HK-2 (cell line): Measurements from ENCODE around the gene FBXL3.
"Not testable (repeated sequence)": the region's sequence is repeated elsewhere in the genome, so short reads cannot be mapped to it uniquely, and the experiment has no call there.

Experiments
- DNase-seq: peaks from one replicate; pipeline ENCODE4 v3.0.0-alpha.2; 2018; ENCODE audit not compliant: unreplicated experiment

The FBXL3 gene

DNA sequence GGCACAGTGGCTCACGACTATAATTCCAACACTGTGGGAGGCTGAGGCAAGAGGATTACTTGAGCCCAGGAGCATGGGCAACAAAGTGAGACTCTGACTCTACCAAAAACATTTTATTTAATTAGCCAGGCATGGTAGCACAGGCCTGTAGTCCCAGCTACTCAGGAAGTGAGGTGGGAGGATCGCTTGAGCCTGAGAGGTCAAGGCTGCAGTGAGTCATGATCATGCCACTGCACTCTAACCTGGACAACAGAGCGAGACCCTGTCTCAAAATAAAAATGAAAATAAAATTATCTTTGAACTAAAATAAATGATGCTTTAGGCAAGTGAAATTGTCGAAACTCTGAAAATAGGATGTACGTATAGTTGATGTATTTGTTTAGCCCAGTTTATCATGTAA is 43.3 kb downstream of the FBXL3 start:
- no peak for DNase-seq

DNA sequence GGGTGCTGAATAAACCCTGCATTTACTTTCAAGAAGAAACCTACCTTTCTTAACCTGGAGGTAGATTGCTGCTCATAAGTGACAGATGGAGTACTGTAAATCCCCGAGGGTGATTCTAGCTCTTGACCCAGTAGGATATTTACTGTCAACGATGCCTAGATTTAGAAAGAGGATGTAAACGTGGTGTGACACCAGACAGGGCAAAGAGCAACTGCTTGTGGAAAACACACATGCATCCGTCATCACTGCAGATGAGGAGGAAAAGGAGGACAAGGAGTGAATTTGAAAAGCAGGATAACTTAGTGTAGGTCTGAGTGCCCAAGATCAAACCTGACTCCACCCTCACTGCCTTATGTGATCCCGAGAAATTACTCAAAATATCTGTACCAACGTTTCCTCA is 44.9 kb downstream of the FBXL3 start:
- no peak for DNase-seq

DNA sequence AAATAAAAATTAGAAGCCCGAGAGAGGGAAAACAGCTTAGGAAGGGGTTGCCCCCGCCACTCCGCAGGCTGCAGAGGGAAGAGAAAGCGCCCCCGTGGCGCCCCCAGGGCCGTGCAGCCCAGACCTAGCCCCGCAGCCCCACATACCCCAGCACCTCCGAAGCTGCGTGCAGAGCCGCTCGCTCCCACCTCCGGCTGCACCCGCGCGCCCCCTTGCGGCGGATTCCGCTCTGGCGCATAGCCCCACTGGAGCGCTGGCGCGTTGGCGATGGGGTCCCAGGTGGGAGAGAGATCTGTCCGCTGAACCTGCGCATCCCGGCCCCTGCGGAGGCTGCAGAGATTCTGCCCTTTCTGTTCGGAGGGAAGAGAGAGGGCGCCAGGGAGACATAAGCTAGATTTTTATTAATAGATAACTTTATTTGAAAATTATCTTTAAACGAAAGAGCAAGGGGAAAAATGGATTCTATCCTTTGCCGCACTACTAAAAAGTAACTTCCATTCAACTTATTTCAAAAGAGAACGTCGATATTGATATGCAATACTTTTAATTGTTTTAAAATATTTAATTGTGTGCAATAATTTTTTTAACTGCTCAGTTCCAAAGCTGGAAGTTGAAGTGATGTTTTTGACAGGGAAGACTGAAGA is 46.8 kb downstream of the FBXL3 start:
- peak; percentile 75 for DNase-seq

DNA sequence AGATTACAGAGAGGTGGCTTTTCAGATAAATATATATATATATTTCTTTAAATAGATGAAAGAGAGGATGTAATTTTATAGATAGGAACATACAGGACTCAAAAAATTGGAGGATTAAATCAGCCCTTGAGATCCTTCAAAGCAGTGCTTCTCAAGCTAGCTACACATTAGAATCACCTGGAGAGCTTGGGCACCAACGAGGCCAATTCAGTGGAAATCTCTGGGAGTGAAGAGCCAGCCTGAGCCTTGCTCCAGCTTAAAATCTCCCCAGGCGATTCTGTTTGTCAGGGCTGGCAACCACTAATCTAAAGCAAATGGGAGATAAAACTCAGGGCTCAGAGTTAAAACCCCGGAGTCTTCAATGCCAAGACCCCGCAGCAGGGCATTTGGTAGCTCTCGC is 50.0 kb downstream of the FBXL3 start:
- no peak for DNase-seq

DNA sequence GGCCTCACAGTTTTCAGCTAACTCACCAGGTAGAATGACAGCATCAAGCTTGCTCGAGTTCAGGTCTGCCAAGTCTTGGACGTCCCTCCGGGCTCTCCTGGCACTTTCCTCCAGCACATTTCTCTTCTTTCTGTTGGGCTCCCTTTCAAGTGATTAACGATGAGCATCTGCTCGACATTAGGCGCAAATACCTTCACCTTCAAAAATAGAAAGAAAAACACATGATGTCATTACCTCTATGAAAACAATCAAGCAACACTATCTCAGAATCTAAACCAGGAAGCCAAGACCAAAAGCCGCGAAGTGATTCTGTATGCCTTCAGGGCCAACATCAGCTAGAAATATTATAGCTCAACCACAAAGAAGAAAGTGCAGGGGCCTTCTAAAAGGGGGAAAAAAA is 50.5 kb downstream of the FBXL3 start:
- DNase-seq: no peak

DNA sequence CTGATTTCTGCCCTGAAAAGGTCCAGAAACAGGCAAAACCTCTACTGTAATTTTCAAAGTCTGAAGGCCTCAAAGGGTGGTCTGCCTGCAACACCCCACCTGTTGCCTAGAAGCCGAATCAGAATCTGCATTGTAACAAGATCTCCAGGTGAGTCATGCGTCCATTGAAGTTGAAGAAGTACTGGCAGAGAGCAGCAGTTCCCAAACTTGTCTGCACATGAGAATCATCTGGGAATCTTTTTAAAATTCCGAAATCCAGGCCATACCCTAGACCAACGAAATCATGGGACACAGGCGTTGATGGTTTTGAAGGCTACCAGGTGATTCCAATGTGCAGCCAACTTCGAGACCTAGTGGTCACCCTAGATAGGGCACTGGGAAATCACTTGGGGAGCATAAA is 51.1 kb downstream of the FBXL3 start:
- DNase-seq: no peak

DNA sequence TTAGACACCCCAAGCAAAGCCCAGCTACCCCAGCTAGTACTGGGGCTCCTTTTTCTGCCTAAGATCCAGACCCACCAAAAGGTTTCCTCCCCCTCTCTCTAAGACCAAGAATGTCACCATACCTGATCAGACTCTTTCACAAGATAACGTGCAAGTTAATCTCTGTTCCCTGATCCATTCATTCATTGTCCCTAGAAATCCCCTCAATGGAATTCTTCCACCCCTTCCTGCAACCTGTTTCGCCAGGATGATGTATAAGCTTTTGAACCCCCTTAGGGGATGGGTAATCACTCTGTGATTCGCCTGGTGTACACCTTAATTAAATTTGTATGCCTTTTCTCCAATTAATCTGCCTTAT is 52.4 kb downstream of the FBXL3 start:
- DNase-seq: no peak

DNA sequence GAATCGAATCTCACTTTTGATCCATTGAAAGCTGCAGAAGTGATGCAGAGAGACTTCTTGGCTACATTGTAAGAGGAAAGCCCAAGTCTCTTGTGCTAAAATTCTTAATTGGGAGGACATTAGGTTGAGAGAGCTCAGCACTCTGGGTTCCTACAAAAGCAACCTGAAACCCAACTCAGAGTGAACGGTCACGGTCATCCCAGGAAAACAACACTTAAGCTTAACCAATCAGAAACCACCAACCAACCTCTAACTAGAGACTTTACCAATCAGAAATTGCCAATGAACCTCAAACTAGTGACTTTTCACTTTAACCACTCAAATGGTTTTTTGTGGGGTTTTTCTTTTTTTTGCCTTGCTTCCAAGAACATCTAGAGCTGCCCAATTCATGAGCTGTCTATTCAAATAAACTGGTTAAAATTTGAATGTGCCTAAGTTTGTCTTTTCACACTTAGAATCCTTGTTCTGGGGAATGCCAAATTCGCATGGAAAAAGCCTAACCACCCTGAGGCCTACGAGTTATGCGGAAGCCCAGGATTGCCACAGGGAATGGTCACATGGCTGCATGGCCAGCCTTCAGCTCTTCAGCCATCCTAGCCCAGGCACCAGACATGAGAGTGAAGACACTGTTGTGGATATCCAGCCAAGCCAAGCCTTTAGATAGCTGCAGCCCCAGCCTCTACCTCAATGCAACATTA is 52.9 kb downstream of the FBXL3 start:
- no peak for DNase-seq

DNA sequence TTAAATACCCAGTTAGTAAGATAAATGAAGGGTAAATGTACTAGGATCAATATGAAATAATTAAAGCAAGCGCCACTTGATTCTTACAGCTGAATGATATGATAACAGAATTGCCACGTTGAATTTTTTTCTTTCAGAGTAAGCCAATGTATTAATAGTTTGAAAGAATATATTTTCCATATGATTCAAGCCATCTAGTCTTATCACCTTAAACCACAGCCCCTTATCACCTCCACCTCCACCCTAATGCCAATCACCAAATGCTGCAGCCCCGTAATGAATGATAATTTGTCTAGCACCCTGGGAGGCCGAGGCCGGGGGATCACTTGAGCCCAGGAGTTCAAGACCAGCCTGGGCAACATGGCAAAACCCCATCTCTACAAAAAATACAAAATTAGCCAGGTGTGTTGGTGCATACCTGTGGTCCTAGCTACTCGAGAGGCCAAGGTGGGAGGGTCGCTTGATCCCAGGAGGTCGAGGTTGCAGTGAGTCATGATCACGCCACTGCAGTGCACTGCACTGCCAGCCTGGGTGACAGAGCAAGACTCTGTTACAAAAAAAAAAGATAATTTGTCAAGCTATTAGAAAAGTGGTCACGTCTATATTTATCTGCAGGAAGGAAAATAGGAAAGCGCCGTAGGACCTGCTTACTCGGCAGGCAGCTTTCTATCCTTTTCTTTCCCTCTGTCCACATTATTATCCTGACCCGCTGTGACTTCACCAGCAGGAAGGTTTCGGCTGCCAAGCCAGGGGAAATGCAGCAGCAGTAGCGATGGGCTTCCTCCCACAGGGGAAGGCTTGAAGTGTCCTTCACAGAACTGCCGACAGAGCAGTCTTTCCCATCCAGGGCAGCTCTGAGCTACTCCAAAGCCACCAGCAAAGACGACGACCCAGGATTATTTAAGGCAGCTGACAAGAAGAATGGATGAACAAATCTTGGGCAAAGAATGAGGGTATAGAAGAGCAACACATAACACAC is 54.8 kb downstream of the FBXL3 start:
- DNase-seq: no peak

DNA sequence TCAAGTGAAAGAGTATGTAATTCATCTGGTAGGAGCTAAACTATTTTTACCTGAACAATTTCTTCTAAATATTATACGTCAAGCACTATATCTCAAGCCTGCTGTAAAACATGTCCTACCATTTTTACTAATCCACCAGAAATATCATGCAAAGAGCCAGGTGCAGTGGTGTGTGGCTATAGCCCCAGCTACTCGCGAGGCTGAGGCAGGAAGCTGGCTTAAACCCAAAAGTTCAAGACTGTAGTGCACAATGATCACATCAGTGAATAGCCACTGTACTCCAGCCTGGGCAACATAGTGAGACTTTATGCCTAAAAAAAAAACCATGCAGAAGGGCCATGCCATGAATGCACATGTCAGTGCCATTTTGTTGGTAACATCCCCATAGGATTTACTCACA is 55.7 kb downstream of the FBXL3 start:
- no peak for DNase-seq

DNA sequence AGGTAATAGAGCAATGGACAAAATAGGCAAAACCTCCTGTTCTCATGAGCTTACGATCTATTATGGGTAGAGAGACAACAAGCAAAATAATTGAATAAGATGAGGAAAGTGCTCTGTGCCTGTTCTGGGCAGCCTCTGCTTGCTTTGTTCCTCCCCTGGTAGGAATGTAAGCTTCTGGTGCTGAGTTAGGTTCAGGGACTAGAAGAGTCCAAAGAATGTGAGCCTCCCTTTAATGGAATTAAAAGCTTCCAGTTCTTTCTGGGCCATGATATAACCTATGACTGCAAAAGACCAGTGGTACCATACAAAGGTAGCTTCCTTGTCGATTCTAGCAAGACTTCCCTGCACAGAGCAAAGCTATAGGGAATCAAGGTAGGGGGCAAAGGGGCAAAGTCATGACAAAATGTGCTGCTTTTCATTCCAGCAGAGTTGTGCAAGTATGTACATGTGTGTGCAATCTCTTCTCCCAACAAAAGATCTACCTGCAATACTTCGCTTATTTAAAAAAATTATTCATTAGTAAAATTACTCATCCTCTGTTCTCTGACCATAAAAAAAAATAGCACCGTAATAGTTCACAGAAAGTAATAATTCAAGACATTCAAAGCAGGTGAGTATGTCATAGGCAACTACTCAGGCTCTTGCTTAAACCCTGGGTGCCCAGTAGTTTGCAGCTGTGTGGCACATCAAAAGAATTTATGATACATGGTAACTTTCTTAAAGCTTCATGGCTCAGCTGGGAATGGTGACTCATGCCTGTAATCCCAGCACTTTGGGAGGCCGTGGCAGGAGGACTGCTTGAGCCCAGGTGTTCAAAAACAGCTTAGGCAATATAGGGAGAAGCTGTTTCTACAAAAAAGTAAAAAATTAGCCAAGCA is 57.2 kb downstream of the FBXL3 start:
- DNase-seq: no peak

DNA sequence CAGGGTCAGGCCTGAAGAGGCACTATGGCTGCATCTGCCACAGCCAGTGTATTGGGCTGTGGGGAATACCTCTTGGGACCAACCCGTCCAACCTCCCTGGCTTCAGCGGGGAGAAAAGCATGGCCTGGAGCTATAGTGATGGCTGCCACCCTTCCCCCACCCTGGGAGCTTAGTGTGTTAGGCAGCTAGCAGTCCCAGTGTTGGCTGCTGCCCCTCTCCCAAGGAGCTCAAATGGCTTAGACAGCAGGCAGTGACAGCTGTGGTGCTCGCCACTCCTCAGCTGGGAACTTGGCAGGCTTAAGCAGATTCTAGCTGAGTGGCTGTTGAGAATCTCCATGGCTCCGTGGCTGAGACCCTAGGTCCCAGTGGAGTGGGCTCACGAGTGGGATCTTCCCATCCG is 58.9 kb downstream of the FBXL3 start:
- no peak for DNase-seq

DNA sequence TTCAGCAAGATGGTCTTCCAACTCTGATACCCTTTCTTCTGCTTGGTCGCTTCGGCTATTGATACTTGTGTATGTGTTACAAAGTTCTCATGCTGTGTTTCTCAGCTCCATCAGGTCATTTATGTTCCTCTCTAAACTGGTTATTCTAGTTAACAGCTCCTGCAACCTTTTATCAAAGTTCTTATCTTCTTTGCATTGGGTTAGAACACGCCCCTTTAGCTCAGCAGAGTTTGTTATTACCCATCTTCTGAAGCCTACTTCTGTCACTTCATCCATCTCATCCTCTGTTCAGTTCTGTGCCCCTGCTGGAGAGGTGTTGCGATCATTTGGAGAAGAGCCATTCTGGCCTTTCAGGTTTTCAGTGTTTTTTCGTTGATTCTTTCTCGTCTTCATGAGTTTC is 59.9 kb downstream of the FBXL3 start:
- DNase-seq: no peak

DNA sequence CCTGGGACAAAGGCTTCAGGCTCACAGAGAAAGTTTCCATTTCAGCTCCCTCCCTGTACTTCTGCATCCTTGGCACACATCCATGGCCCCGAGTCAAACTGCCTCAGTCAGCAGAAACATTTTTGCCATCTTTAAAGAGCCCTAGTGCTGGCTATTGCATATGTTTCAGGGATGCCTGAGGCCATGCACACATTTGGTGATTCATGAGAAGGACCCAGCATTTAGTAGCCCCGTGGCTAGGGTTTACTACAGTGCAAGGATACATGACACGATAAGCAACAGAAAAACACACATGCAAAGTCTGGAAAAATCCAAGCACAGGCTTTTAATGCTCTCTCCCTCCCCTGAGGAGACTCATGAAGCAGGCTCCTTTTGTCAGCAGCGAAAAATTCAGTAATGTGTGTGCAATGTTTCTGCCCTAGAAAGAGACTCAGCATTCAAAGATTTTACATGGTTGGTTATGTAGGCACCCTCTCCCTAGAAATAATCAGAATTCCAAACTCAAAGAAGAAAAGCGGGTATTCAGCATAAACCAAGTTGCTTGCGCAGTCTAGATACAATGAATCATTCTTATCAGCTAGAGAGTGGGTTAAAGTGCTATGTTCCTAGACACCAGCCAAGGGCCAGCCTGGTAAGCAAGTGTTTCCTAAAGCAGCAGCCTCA is 61.1 kb downstream of the FBXL3 start:
- DNase-seq: no peak

DNA sequence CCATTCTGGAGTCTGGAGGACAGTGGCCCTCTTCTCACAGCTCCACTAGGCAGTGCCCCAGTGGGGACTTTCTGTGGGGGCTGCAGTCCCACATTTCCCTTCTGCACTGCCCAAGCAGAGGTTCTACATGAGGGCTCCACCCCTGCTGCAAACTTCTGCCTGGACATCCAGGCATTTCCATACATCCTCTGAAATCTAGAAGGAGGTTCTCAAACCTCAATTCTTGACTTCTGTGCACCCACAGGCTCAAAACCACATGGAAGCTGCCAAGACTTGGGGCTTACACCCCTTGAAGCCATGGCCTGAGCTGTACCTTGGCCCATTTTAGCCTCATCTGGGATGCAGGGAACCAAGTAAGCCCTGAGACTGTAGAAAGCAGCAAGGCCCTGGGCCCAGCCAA is 67.2 kb downstream of the FBXL3 start:
- DNase-seq: not testable (repeated sequence)

DNA sequence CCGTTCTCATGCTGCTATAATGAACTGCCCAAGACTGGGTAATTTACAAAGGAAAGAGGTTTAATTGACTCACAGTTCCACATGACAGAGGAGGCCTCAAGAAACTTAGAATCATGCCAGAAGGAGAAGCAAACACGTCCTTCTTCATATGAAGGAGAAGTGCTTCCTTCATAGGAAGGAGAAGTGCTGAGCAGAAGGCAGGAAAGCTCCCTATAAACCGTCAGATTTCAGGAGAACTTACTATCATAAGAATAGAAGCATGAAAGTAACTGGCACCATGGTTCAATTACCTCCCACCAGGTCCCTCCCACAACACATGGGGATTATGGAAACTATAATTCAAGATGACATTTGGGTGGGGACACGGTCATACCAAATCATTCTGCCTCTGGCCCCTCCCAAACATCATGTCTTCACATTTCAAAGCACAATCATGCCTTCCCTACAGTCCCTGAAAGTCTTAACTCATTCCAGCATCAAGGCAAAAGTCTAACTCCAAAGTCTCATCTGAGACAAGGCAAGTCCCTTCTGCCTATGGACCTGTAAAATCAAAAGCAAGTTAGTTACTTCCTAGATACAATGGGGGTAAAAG is 68.0 kb downstream of the FBXL3 start:
- DNase-seq: no peak

DNA sequence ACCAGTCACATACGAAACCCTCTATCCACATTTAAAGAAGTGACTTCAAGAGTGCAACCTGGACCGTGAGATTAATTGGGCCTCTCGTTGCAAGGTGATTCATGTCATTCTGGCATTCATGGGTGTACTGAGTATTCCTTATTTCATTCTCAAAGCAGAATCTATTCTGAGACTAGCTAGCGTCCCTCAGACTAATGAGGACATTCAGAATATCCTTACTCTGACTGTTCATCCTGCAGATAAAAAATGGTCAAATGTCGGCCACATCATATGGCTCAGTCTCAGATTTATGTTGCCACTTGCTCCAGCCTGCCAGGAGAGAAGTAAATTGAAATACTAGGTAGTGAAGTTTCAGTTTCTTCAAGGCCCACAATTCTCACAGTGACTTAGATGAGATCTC is 71.3 kb downstream of the FBXL3 start:
- DNase-seq: no peak
